ENCODE data around the gene LGALS8.

LGALS8 gene

GRCh38 chr1:236511735-236512418, 11.9 kb upstream of the LGALS8 start:
- no peak for TF ChIP-seq CTCF (conservative IDR thresholded peaks at IDR 0.05)
- H3K27ac ChIP-seq = peak overlapping the region; percentile 99

GRCh38 chr1:236514703-236515442, 8.9 kb upstream of the LGALS8 start:
- peak overlapping the region; percentile 99 for H3K27ac ChIP-seq
- no peak for TF ChIP-seq CTCF (conservative IDR thresholded peaks at IDR 0.05)

- peak overlapping the region; percentile 99 for H3K27ac ChIP-seq
- TF ChIP-seq CTCF (conservative IDR thresholded peaks at IDR 0.05) = no peak
These were observed 8.3 kb upstream of the LGALS8 start for GRCh38 chr1:236515443-236515958.

- H3K27ac ChIP-seq = peak overlapping the region; percentile 99
- TF ChIP-seq CTCF (conservative IDR thresholded peaks at IDR 0.05) = no peak
These were observed 6.7 kb upstream of the LGALS8 start for GRCh38 chr1:236516929-236517704.

- peak overlapping the region; percentile 99 for H3K27ac ChIP-seq
- TF ChIP-seq CTCF (conservative IDR thresholded peaks at IDR 0.05) = no peak
These were observed 5.5 kb upstream of the LGALS8 start for GRCh38 chr1:236518322-236518721.

- no peak for TF ChIP-seq CTCF (conservative IDR thresholded peaks at IDR 0.05)
- H3K27ac ChIP-seq = no peak overlapping the region; the same call in 1 of the 2 replicates
These were observed 3.3 kb upstream of the LGALS8 start for GRCh38 chr1:236520445-236521005.
